HCT116 (cell line): ENCODE data around the gene SH3D19. TPM values are rescaled to one million over a fixed set of nuclear protein-coding genes. Genes with fewer than 3 reads are reported as not detected.
"Not testable (repeated sequence)": the region's sequence is repeated elsewhere in the genome, so short reads cannot be mapped to it uniquely, and the experiment has no call there.

Experiments used
- ATAC-seq: fragments of 200-7000 bp; cut with Tn5 transposase; 2 replicates; pipeline ENCODE4 v1.9.1; 2020; ENCODE audit warnings: mild to moderate bottlenecking, moderate library complexity
- BruUV-seq: library from RNA; stranded (reverse); fragments of 400-500 nt; replicated peaks from 2 replicates; lab custom pipeline; 2021; lab: Mats Ljungman, UMichigan
- CTCF ChIA-PET: fragments of 300-600 bp; sonication (Branson Sonifier 250); formaldehyde crosslinking; loops from one replicate; lab custom pipeline; 2021; ENCODE audit warnings: antibody characterized with exemption; lab: Charles Lee
- POLR2A ChIA-PET: fragments of 300-600, 350-600 bp; sonication (Branson Sonifier 250); formaldehyde crosslinking; loops from one replicate; lab custom pipeline; 2021; ENCODE audit warnings: antibody characterized with exemption; lab: Charles Lee
- RAD21 ChIA-PET, 2 experiments: fragments of 300-600 bp; sonication (Branson Sonifier 250); formaldehyde crosslinking; loops; one replicate each; lab custom pipeline; 2023; ENCODE audit warnings: low total read pairs in 2 of 2; ENCODE audit not compliant: uncharacterized antibody in 2 of 2, unreplicated experiment in 2 of 2, low non-redundant PET in 1 of 2; lab: Charles Lee
- DNase-seq: peaks from one replicate; pipeline ENCODE4 v3.0.0-alpha.2; 2010; ENCODE audit warnings: low read depth, low spot score
- H2AFZ ChIP-seq: fragments of 200-600 bp; shearing (Covaris generic), sonication (generic); 2 replicates; pipeline ENCODE4 v1.6.1; 2017; ENCODE audit warnings: low read depth, mixed run types, mixed read lengths, antibody characterized with exemption, low read length; ENCODE audit not compliant: poor library complexity, severe bottlenecking
- H3K27ac ChIP-seq: 2 replicates; pipeline ENCODE4 v1.5.1; 2012; ENCODE audit warnings: low read depth, low read length
- H3K27me3 ChIP-seq: fragments of 200-600 bp; sonication (generic); 2 replicates; pipeline ENCODE4 v1.6.1; 2016; ENCODE audit warnings: mixed run types, low read length, mixed read lengths; ENCODE audit not compliant: insufficient read depth
- H3K36me3 ChIP-seq, 2 experiments: fragments of 200-500 bp in 1 of 2; fragments of 200-600 bp in 1 of 2; sonication (Bioruptor generic) in 1 of 2; sonication (generic) in 1 of 2; 2 replicates each; pipeline versions ENCODE4 v1.5.1 to v1.6.1; 2014 to 2016; ENCODE audit warnings: low read length in 2 of 2, inconsistent platforms in 1 of 2, mixed read lengths in 1 of 2, mixed run types in 1 of 2; ENCODE audit not compliant: insufficient read depth in 2 of 2, control insufficient read depth in 1 of 2
- H3K4me1 ChIP-seq, 2 experiments: fragments of 200-600 bp in 1 of 2; sonication (generic) in 1 of 2; 2 replicates each; pipeline versions ENCODE4 v1.5.1 to v1.6.1; 2012 to 2017; ENCODE audit warnings: low read length in 2 of 2, inconsistent platforms in 1 of 2, mild to moderate bottlenecking in 1 of 2, mixed read lengths in 1 of 2, mixed run types in 1 of 2, moderate library complexity in 1 of 2; ENCODE audit not compliant: insufficient read depth in 2 of 2, control insufficient read depth in 1 of 2
- H3K4me2 ChIP-seq: fragments of 200-600 bp; sonication (generic); 2 replicates; pipeline ENCODE4 v1.6.1; 2017; ENCODE audit warnings: mixed run types, low read length, mixed read lengths
- H3K4me3 ChIP-seq, 2 experiments: fragments of 200-600 bp in 1 of 2; sonication (generic) in 1 of 2; replicated peaks in 1 of 2; 2 replicates each; pipeline ENCODE4 v1.5.1; 2011 to 2016; ENCODE audit warnings: low read length in 2 of 2, control low read depth in 1 of 2, low read depth in 1 of 2, mild to moderate bottlenecking in 1 of 2, mixed read lengths in 1 of 2, mixed run types in 1 of 2
- H3K79me2 ChIP-seq: fragments of 200-600 bp; sonication (generic); 2 replicates; pipeline ENCODE4 v1.6.1; 2017; ENCODE audit warnings: mild to moderate bottlenecking, mixed run types, low read length, moderate library complexity, mixed read lengths; ENCODE audit not compliant: insufficient read depth
- H3K9ac ChIP-seq: fragments of 200-600 bp; sonication (generic); 2 replicates; pipeline ENCODE4 v1.6.1; 2016; ENCODE audit warnings: low read length, mixed read lengths
- H3K9me2 ChIP-seq: fragments of 200-600 bp; sonication (generic), shearing (Covaris generic); 2 replicates; pipeline ENCODE4 v1.6.1; 2017; ENCODE audit warnings: mixed run types, mild to moderate bottlenecking, moderate library complexity; ENCODE audit not compliant: insufficient read depth
- H3K9me3 ChIP-seq, 2 experiments: fragments of 200-500 bp in 1 of 2; fragments of 200-600 bp in 1 of 2; sonication (Bioruptor generic) in 1 of 2; sonication (generic) in 1 of 2; 2 replicates each; pipeline ENCODE4 v1.6.1; 2014 to 2017; ENCODE audit warnings: low read length in 2 of 2, mixed read lengths in 2 of 2, inconsistent platforms in 1 of 2, low read depth in 1 of 2, mild to moderate bottlenecking in 1 of 2, mixed run types in 1 of 2, moderate library complexity in 1 of 2; ENCODE audit not compliant: control insufficient read depth in 1 of 2, insufficient read depth in 1 of 2
- H4K20me1 ChIP-seq: fragments of 200-600 bp; sonication (generic), shearing (Covaris generic); 2 replicates; pipeline ENCODE4 v1.6.1; 2017; ENCODE audit warnings: mixed run types, mild to moderate bottlenecking, moderate library complexity; ENCODE audit not compliant: insufficient read depth
- CBX3 ChIP-seq: IDR thresholded peaks from 2 replicates; pipeline ENCODE4 v1.6.1; 2012; ENCODE audit warnings: low read depth
- FOSL1 ChIP-seq: IDR thresholded peaks from 2 replicates; pipeline ENCODE4 v1.6.1; 2012; ENCODE audit warnings: low read depth
- JUND ChIP-seq: IDR thresholded peaks from 2 replicates; pipeline ENCODE4 v1.6.1; 2012
- intact Hi-C: fragments of 100-400 bp; cut with micrococcal nuclease; formaldehyde crosslinking; loops from 2 replicates; pipeline ENCODE4 v1.10.0; 2022
- total RNA-seq: library from RNA; stranded (reverse); gene quantifications from one replicate; pipeline ENCODE4 v1.2.1, GENCODE V29; 2021; ENCODE audit not compliant: unreplicated experiment
- TF ChIP-seq, protein P1 (sequence below): IDR thresholded peaks from 2 replicates; pipeline ENCODE4 v1.6.1; 2012

The SH3D19 gene
- total RNA-seq, 1 experiment from 2014 or later: 37.5 TPM

DNA sequence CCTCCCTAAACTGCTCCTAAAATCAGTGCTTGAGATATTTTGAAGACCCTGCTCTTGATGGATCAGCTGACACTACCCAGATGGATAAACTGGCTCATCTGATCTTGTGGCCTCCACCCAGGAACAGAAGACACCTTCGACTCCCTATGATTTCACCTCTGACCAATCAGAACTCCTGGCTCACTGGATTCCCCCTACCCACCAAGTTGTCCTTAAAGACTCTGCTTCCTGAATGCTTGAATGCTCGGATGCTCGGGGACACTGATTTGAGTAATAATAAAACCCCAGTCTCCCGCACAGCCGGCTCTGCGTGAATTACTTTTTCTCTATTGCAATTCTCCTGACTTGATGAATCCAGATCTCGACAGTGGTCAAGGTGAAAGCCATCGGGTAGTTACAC, 237.9 kb downstream of the SH3D19 start:
- RAD21 ChIA-PET: no interaction called here

DNA sequence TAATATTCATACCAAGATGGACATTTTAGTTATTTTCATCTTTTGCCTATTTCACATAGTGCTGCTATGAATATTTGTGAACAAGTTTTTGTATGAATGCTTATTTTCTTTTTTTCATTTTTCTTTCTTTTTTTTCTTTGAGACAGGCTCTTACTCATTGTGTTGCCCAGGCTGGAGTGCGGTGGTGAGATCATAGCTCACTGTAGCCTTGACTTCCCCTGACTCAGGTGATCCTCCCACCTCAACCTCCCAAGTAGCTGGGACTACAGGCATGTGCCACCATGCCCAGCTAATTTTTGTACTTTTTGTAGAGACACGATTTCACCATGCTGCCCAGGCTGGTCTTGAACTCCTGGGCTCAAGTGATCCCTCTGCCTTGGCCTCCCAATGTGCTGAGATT, 247.4 kb downstream of the SH3D19 start:
- CTCF ChIA-PET, ATAC-seq, H3K4me2 ChIP-seq: not testable (repeated sequence)

More for the DNA sequence above, 237.9 kb downstream of the SH3D19 start:
- H3K9ac ChIP-seq: no peak overlapping the region
- H4K20me1 ChIP-seq: no peaks in the 10 kb centered on the region
- no peak for DNase-seq
- BruUV-seq: no TSS peak
- TF ChIP-seq JUND (no peak), FOSL1 (no peak), CBX3 (no peak)
- TF ChIP-seq, protein P1, sequence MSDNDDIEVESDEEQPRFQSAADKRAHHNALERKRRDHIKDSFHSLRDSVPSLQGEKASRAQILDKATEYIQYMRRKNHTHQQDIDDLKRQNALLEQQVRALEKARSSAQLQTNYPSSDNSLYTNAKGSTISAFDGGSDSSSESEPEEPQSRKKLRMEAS: no peak
- TF ChIP-seq, all 23 proteins: peak for 0
- H3K27ac ChIP-seq: no peak overlapping the region
- H3K4me2 ChIP-seq: no peak overlapping the region
- intact Hi-C loops: no loop called here
- no peak overlapping the region for H3K4me3 ChIP-seq
- no peaks in the 10 kb centered on the region for H3K9me2 ChIP-seq
- no peaks in the 10 kb centered on the region for H3K27me3 ChIP-seq
- H3K4me1 ChIP-seq: no peaks in the 10 kb centered on the region
- H3K79me2 ChIP-seq: no peaks in the 10 kb centered on the region
- no peak for ATAC-seq
- CTCF ChIA-PET: interaction anchor here (0.6 kb wide), 1 partner anchor 1369 kb away, joined by 4 read pairs; no protein-coding TSS in a partner anchor
- H3K36me3 ChIP-seq: no peaks in the 10 kb centered on the region
- POLR2A ChIA-PET: no interaction called here
- H3K9me3 ChIP-seq: no peaks in the 10 kb centered on the region
- no peak overlapping the region for H2AFZ ChIP-seq

More for the DNA sequence above, 247.4 kb downstream of the SH3D19 start:
- H3K9me2 ChIP-seq, H3K9me3 ChIP-seq, H2AFZ ChIP-seq, RAD21 ChIA-PET, H3K9ac ChIP-seq, H3K27ac ChIP-seq, intact Hi-C loops, H3K27me3 ChIP-seq, H3K36me3 ChIP-seq, BruUV-seq, H3K4me3 ChIP-seq, H3K4me1 ChIP-seq, H3K79me2 ChIP-seq, POLR2A ChIA-PET, DNase-seq, H4K20me1 ChIP-seq: not testable (repeated sequence)
